GM12878 (cell line): ENCODE measurements around the gene UEVLD. TPM values are rescaled to one million over a fixed set of nuclear protein-coding genes. Genes with fewer than 3 reads are reported as not detected.

Experiments used
- ATAC-seq: fragments of 200-7000 bp; cut with Tn5 transposase; 3 replicates; pipeline ENCODE4 v1.9.1; 2020; ENCODE audit warnings: mild to moderate bottlenecking, moderate library complexity
- BruUV-seq: library from RNA; stranded (reverse); fragments of 400-500 nt; replicated peaks from 2 replicates; lab custom pipeline; 2021; lab: Mats Ljungman, UMichigan
- CTCF ChIA-PET: fragments of 300-600 bp; sonication (Branson Sonifier 250); formaldehyde crosslinking; extraction: SDS; loops from one replicate; lab custom pipeline; 2021; ENCODE audit warnings: inconsistent platforms; lab: Yijun Ruan, JAX
- POLR2A ChIA-PET: fragments of 350-600 bp; formaldehyde crosslinking; extraction: SDS; loops from one replicate; lab custom pipeline; 2021; ENCODE audit warnings: inconsistent platforms; lab: Charles Lee
- RAD21 ChIA-PET: fragments of 300-600 bp; sonication (Branson Sonifier 250); formaldehyde crosslinking; loops from one replicate; lab custom pipeline; 2023; ENCODE audit warnings: antibody characterized with exemption; ENCODE audit not compliant: unreplicated experiment; lab: Charles Lee
- SMC1A ChIA-PET: fragments of 300-600 bp; sonication (Branson Sonifier 250); formaldehyde crosslinking; loops from one replicate; lab custom pipeline; 2023; ENCODE audit not compliant: unreplicated experiment, uncharacterized antibody; lab: Charles Lee
- DNase-seq: peaks from one replicate; pipeline ENCODE4 v3.0.0-alpha.2; 2011; ENCODE audit warnings: low read depth, low spot score
- FAIRE-seq: peaks from 3 replicates; lab custom pipeline; 2011; peaks lifted over from hg19 to GRCh38; lab: Jason Lieb, UNC
- H2AFZ ChIP-seq: 2 replicates; pipeline ENCODE4 v1.6.0; 2011; ENCODE audit warnings: low read depth, low read length, control low read depth; ENCODE audit not compliant: control insufficient read depth
- H3K27ac ChIP-seq: 2 replicates; pipeline ENCODE4 v1.5.1; 2011; ENCODE audit warnings: control low read depth; ENCODE audit not compliant: control insufficient read depth, insufficient read depth
- H3K27me3 ChIP-seq, 2 experiments: replicated peaks in 1 of 2; 2 replicates each; pipeline versions ENCODE4 v1.6.0 to v1.6.1; 2011; ENCODE audit warnings: low read length in 1 of 2; ENCODE audit not compliant: control insufficient read depth in 2 of 2, insufficient read depth in 2 of 2
- H3K36me3 ChIP-seq, 2 experiments: 2 replicates each; pipeline ENCODE4 v1.5.1; 2011; ENCODE audit warnings: low read length in 1 of 2; ENCODE audit not compliant: control insufficient read depth in 2 of 2, insufficient read depth in 2 of 2
- H3K4me1 ChIP-seq: 2 replicates; pipeline ENCODE4 v1.6.1; 2011; ENCODE audit warnings: mild to moderate bottlenecking, low read length, moderate library complexity, mixed read lengths; ENCODE audit not compliant: control insufficient read depth, insufficient read depth
- H3K4me2 ChIP-seq: 2 replicates; pipeline ENCODE4 v1.6.0; 2011; ENCODE audit warnings: control low read depth; ENCODE audit not compliant: control insufficient read depth, insufficient read depth
- H3K4me3 ChIP-seq: fragments of 200-600 bp; sonication (generic); 2 replicates; pipeline ENCODE4 v1.5.1; 2016
- H3K79me2 ChIP-seq: 2 replicates; pipeline ENCODE4 v1.6.0; 2011; ENCODE audit warnings: low read length; ENCODE audit not compliant: control insufficient read depth, insufficient read depth
- H3K9ac ChIP-seq: 2 replicates; pipeline ENCODE4 v1.8.0; 2011; ENCODE audit warnings: low read length, control low read depth, mixed read lengths; ENCODE audit not compliant: control insufficient read depth, insufficient read depth
- H3K9me3 ChIP-seq: replicated peaks from 3 replicates; pipeline ENCODE4 v1.5.1; 2011; ENCODE audit warnings: mild to moderate bottlenecking, low read length; ENCODE audit not compliant: control insufficient read depth, insufficient read depth
- H4K20me1 ChIP-seq: 2 replicates; pipeline ENCODE4 v1.6.0; 2011; ENCODE audit not compliant: control insufficient read depth, insufficient read depth
- BCL11A ChIP-seq: IDR thresholded peaks from 2 replicates; pipeline ENCODE4 v1.6.1; 2011; ENCODE audit warnings: low read depth, low read length
- BRCA1 ChIP-seq: IDR thresholded peaks from 2 replicates; pipeline ENCODE4 v1.6.1; 2011; ENCODE audit warnings: low read depth, low read length, improper control_type of control experiment
- DPF2 ChIP-seq: fragments of 450-650 bp; IDR thresholded peaks from 2 replicates; pipeline ENCODE4 v1.6.1; 2017; ENCODE audit warnings: mild to moderate bottlenecking
- EZH2 ChIP-seq: IDR thresholded peaks from 2 replicates; pipeline ENCODE4 v1.6.1; 2012; ENCODE audit warnings: low read depth, mild to moderate bottlenecking, control low read depth, inconsistent platforms, low read length, borderline replicate concordance; ENCODE audit not compliant: control insufficient read depth
- FOXM1 ChIP-seq: IDR thresholded peaks from 2 replicates; pipeline ENCODE4 v1.6.1; 2012; ENCODE audit warnings: low read depth, mild to moderate bottlenecking, inconsistent platforms, low read length, moderate library complexity
- GABPA ChIP-seq: IDR thresholded peaks from 2 replicates; pipeline ENCODE4 v1.6.1; 2014; ENCODE audit warnings: antibody characterized with exemption, low read depth, mild to moderate bottlenecking, inconsistent platforms
- GATAD2B ChIP-seq: fragments of 450-650 bp; conservative IDR thresholded peaks from 2 replicates; pipeline ENCODE4 v1.6.1; 2017; ENCODE audit warnings: low read depth, mild to moderate bottlenecking, moderate library complexity
- IKZF1 ChIP-seq: fragments of 450-650 bp; conservative IDR thresholded peaks from 2 replicates; pipeline ENCODE4 v1.6.1; 2017; ENCODE audit warnings: antibody characterized with exemption, mild to moderate bottlenecking
- JUND ChIP-seq: IDR thresholded peaks from 2 replicates; pipeline ENCODE4 v1.6.1; 2012; ENCODE audit warnings: low read depth, mild to moderate bottlenecking, low read length, improper control_type of control experiment, moderate library complexity
- LARP7 ChIP-seq: fragments of 450-650 bp; IDR thresholded peaks from 2 replicates; pipeline ENCODE4 v1.6.1; 2017; ENCODE audit warnings: mild to moderate bottlenecking
- MEF2A ChIP-seq: IDR thresholded peaks from 2 replicates; pipeline ENCODE4 v1.6.1; 2011; ENCODE audit warnings: low read depth, mild to moderate bottlenecking, low read length, moderate library complexity; ENCODE audit not compliant: insufficient read depth
- MTA2 ChIP-seq: fragments of 450-650 bp; IDR thresholded peaks from 2 replicates; pipeline ENCODE4 v1.6.1; 2016; ENCODE audit warnings: low read depth, mild to moderate bottlenecking, moderate library complexity
- NR2F1 ChIP-seq: fragments of 450-650 bp; conservative IDR thresholded peaks from 2 replicates; pipeline ENCODE4 v1.6.1; 2017; ENCODE audit warnings: mild to moderate bottlenecking
- POU2F2 ChIP-seq: IDR thresholded peaks from 3 replicates; pipeline ENCODE4 v1.6.1; 2011; ENCODE audit warnings: low read depth, mild to moderate bottlenecking, low read length, borderline replicate concordance
- RUNX3 ChIP-seq: IDR thresholded peaks from 2 replicates; pipeline ENCODE4 v1.6.1; 2012; ENCODE audit warnings: low read length, inconsistent platforms
- SMAD1 ChIP-seq: fragments of 450-650 bp; IDR thresholded peaks from 2 replicates; pipeline ENCODE4 v1.6.1; 2018; ENCODE audit warnings: mild to moderate bottlenecking, low read depth; ENCODE audit not compliant: partially characterized antibody
- TBL1XR1 ChIP-seq: IDR thresholded peaks from 2 replicates; pipeline ENCODE4 v1.6.1; 2012; ENCODE audit warnings: low read depth, low read length, improper control_type of control experiment
- TCF3 ChIP-seq: IDR thresholded peaks from 2 replicates; pipeline ENCODE4 v1.6.1; 2012; ENCODE audit warnings: low read depth, mild to moderate bottlenecking, low read length, borderline replicate concordance; ENCODE audit not compliant: insufficient read depth
- YBX1 ChIP-seq: fragments of 450-650 bp; IDR thresholded peaks from 2 replicates; pipeline ENCODE4 v1.6.1; 2016; ENCODE audit warnings: antibody characterized with exemption
- ZSCAN29 ChIP-seq: fragments of 450-650 bp; IDR thresholded peaks from 2 replicates; pipeline ENCODE4 v1.6.1; 2017; ENCODE audit warnings: mild to moderate bottlenecking, moderate library complexity
- ZZZ3 ChIP-seq: IDR thresholded peaks from 2 replicates; pipeline ENCODE4 v1.6.1; 2011; ENCODE audit warnings: low read depth; ENCODE audit not compliant: control insufficient read depth, insufficient read length
- WGBS: methylation state at CpG from one replicate; pipeline ENCODE4 v1.1.6; 2016; ENCODE audit warnings: low lambda C conversion rate; ENCODE audit not compliant: insufficient replicate concordance, insufficient coverage; ENCODE audit errors: missing lambda C conversion rate; 5-methylcytosine and 5-hydroxymethylcytosine counted together
- in situ Hi-C: fragments of 300-500 bp; cut with MboI; formaldehyde crosslinking; loops from 9 replicates; pipeline ENCODE4 v1.14.3; 2018; ENCODE audit warnings: mixed read lengths
- intact Hi-C: fragments of 100-400 bp; cut with micrococcal nuclease; formaldehyde crosslinking; loops from one replicate; pipeline ENCODE4 v1.14.2; 2022; ENCODE audit not compliant: unreplicated experiment
- polyA plus RNA-seq, 11 experiments: library from polyadenylated mRNA; depleted of rRNA in 4 of 11; unstranded in 6 of 11; stranded (reverse) in 5 of 11; fragments of >200 nt; fragmentation: Nextera tagmentation in 4 of 11; fragmentation: Illumina TruSeq in 1 of 11; extraction: Ambion mirVana in 4 of 11; extraction: Trizol in 1 of 11; gene quantifications; 1 replicate in 1 of 11; 2 replicates in 10 of 11; pipeline versions ENCODE4 v1.2.1 to v1.2.3, GENCODE V29; 2011 to 2016; ENCODE audit warnings: inconsistent platforms in 2 of 11, missing spikeins in 2 of 11, low read depth in 1 of 11
- total RNA-seq, 4 experiments: library from RNA; depleted of rRNA in 3 of 4; stranded (reverse); fragments of >200 nt in 3 of 4; fragmentation: Illumina TruSeq in 1 of 4; extraction: Trizol in 1 of 4; gene quantifications; 2 replicates each; pipeline versions ENCODE4 v1.2.1 to v1.2.3, GENCODE V29; 2013 to 2021
- TF ChIP-seq, protein P1 (sequence below): fragments of 450-650 bp; IDR thresholded peaks from 2 replicates; pipeline ENCODE4 v1.6.1; 2017; ENCODE audit warnings: mild to moderate bottlenecking, low read depth, inconsistent platforms; ENCODE audit not compliant: poor library complexity, severe bottlenecking

Gene UEVLD
- total and polyA plus RNA-seq, 10 of the 15 experiments (the other 5 are each of a cell fraction or from before 2014, with no cell fraction given), result 6.5 to 16.3 (median 13.4) TPM

DNA sequence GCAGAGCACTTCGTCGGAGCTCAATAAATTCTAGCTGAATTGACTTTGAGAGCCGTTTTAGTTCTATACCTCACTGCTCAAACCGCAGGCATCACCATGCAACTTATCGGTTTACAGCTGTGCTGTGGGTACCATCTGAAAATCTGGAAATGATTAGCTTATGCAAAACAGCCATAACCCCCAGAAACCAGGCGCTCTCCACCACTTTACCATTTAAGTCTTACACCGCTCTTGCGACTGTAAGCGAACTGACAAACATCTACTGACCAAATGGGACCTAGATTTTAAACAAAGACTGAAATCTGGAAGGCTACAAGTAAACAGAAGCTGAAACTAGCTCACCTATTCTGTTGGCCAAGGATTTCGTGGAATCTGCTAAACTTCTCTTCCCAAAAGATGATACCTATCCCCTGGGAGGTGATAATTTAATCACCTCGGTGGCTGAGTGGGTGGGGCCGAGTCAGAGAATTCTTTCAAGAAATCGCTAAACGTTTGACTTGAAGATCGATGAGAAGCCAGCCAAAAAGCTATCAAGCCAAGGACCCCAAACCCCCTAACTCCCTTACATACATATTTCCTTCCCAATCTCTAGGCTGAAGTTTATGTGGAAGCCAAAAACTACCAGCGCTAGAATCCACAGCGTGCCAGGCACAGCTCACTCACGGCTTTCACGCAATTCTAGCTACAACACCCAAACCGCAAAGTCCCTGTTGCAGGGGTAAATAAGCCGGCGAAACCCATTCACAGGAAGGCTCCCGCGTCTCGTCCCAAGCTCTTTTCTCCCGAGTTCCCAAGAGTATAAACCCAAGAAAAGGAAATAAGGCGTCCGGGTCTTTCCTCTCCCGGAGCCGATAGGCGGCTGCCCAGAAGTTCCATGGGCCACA lies 45.0 kb upstream of the UEVLD start:
- Histone ChIP-seq H3K36me3 (no peaks in the 10 kb centered on the region), H3K27ac (peak overlapping the region; percentile 80), H3K9me3 (no peaks in the 10 kb centered on the region), H3K4me3 (peak overlapping the region; percentile 99), H3K79me2 (peaks cover 39% of the 10 kb centered on the region), H3K27me3 (no peaks in the 10 kb centered on the region), H4K20me1 (no peaks in the 10 kb centered on the region), H3K9ac (peak overlapping the region; percentile 80), H3K4me1 (peaks cover 7% of the 10 kb centered on the region), H3K4me2 (peak overlapping the region; percentile 81), H2AFZ (peak overlapping the region; percentile 65; the same call in 1 of the 2 replicates)
- ChIA-PET SMC1A (interaction anchor here (0.7 to 11.1 kb wide), 21 partner anchors 16 to 390 kb away, joined by 3 to 188 read pairs (median 4); partner anchors contain the start of genes GTF2H1, HPS5, LDHA and UEVLD), CTCF (interaction anchor here (0.6 to 6.9 kb wide), 13 partner anchors 9 to 527 kb away, joined by 3 to 80 read pairs (median 5); partner anchors contain the start of genes SAAL1 and UEVLD), RAD21 (interaction anchor here (1.0 to 5.5 kb wide), 19 partner anchors 17 to 390 kb away, joined by 3 to 77 read pairs (median 5); partner anchors contain the start of genes LDHA, TSG101 and UEVLD), POLR2A (interaction anchor here (0.5 to 3.5 kb wide), 18 partner anchors 10 to 350 kb away, joined by 3 to 28 read pairs (median 4); partner anchors contain the start of genes HPS5, TSG101 and UEVLD)
- under 1% methylated on average over 31 of the region's 31 CpGs for WGBS
- FAIRE-seq (peak; percentile 76), DNase-seq (peak; percentile 75), ATAC-seq (peak; percentile 79)
- BruUV-seq, result TSS peak; percentile 77
- intact Hi-C loops, result loop anchor here (1.0 to 10.0 kb wide), 5 partner anchors 17 to 309 kb away; partner anchors contain the start of genes GTF2H1, HPS5, TSG101 and UEVLD
- in situ Hi-C loops, result no loop called here
- TF ChIP-seq JUND (no peak), BRCA1 (no peak), GATAD2B (no peak), LARP7 (peak; percentile 33; the same call in 1 of the 2 replicates), TBL1XR1 (0 out of 2 replicates have a peak, but pooled peaks have one; percentile 38), MEF2A (0 out of 2 replicates have a peak, but pooled peaks have one; percentile 27), ZSCAN29 (no peak), EZH2 (no peak), TCF3 (0 out of 2 replicates have a peak, but pooled peaks have one; percentile 46), DPF2 (peak; percentile 32; the same call in 1 of the 2 replicates), GABPA (0 out of 2 replicates have a peak, but pooled peaks have one; percentile 29), BCL11A (peak; percentile 67; the same call in 1 of the 2 replicates), RUNX3 (peak; percentile 96), YBX1 (no peak), SMAD1 (peak; percentile 48), IKZF1 (peak; percentile 23; the same call in 1 of the 2 replicates), NR2F1 (0 out of 2 replicates have a peak, but pooled peaks have one; percentile 24), POU2F2 (peak; percentile 97), ZZZ3 (no peak), MTA2 (peak; percentile 31; the same call in 1 of the 2 replicates), FOXM1 (0 out of 2 replicates have a peak, but pooled peaks have one; percentile 16)
- TF ChIP-seq, protein P1, sequence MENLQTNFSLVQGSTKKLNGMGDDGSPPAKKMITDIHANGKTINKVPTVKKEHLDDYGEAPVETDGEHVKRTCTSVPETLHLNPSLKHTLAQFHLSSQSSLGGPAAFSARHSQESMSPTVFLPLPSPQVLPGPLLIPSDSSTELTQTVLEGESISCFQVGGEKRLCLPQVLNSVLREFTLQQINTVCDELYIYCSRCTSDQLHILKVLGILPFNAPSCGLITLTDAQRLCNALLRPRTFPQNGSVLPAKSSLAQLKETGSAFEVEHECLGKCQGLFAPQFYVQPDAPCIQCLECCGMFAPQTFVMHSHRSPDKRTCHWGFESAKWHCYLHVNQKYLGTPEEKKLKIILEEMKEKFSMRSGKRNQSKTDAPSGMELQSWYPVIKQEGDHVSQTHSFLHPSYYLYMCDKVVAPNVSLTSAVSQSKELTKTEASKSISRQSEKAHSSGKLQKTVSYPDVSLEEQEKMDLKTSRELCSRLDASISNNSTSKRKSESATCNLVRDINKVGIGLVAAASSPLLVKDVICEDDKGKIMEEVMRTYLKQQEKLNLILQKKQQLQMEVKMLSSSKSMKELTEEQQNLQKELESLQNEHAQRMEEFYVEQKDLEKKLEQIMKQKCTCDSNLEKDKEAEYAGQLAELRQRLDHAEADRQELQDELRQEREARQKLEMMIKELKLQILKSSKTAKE, result peak; percentile 44
